ENCODE data around the gene SUSD2. TPM values are rescaled to one million over a fixed set of nuclear protein-coding genes. Genes with fewer than 3 reads are reported as not detected.
"Not testable (repeated sequence)": the region's sequence is repeated elsewhere in the genome, so short reads cannot be mapped to it uniquely, and the experiment has no call there.

Gene SUSD2
- total RNA-seq, 2 experiments from 2014 or later: 0.94 to 1.2 TPM

- Mint-ChIP-seq H3K27ac (peak overlapping the region; percentile 72), H3K27me3 (no peaks in the 10 kb centered on the region), H3K4me3 (no peak overlapping the region), H3K4me1 (peaks cover 3% of the 10 kb centered on the region), H3K9me3 (peaks cover 1% of the 10 kb centered on the region), H3K36me3 (peaks cover 3% of the 10 kb centered on the region)
- DNase-seq (peak; percentile 77), ATAC-seq (ENCODE audit: low read depth) (peak; percentile 79)
- POLR2A ChIA-PET: interaction anchor here (0.9 kb wide), 1 partner anchor 58 kb away, joined by 3 read pairs; no protein-coding TSS in a partner anchor
These were observed 8.2 kb downstream of the SUSD2 start for GRCh38 chr22:24189249-24190158.

DNA sequence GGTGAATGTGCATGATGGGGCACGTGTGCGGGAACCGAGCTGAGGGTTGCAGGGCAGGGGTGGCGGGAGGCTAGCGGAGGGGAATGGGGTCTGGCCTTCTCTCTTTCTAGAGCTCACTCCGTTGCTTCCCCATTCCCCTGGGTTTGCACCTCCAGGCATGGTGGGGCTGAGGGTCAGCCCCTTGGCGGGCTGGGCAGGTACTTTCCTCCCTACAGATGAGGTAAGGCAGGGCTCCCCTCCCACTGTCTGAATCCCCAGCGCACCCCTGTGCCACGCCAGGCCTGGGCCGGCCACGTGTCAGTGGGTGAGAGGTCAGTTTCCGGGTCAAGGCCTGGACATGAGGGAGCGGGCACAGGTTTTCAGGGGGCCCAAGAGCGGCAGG lies 8.9 kb downstream of the SUSD2 start:
- ATAC-seq (ENCODE audit: low read depth) (no peak), DNase-seq (no peak)
- Mint-ChIP-seq H3K4me1 (peaks cover 3% of the 10 kb centered on the region), H3K27ac (peak overlapping the region; percentile 72), H3K4me3 (no peak overlapping the region), H3K9me3 (peaks cover 1% of the 10 kb centered on the region), H3K36me3 (peaks cover 3% of the 10 kb centered on the region), H3K27me3 (no peaks in the 10 kb centered on the region)
- POLR2A ChIA-PET: interaction anchor here (0.9 kb wide), 1 partner anchor 57 kb away, joined by 3 read pairs; no protein-coding TSS in a partner anchor

GRCh38 chr22:24190596-24191208 lies 9.4 kb downstream of the SUSD2 start:
- peaks cover 1% of the 10 kb centered on the region for H3K9me3 Mint-ChIP-seq
- POLR2A ChIA-PET: interaction anchor here (0.9 kb wide), 1 partner anchor 57 kb away, joined by 3 read pairs; no protein-coding TSS in a partner anchor

GRCh38 chr22:24191381-24191841 lies 10.1 kb downstream of the SUSD2 start:
- DNase-seq: peak; percentile 34
- Mint-ChIP-seq H3K4me3 (no peak overlapping the region), H3K9me3 (peaks cover 1% of the 10 kb centered on the region), H3K27me3 (no peaks in the 10 kb centered on the region), H3K36me3 (peaks cover 3% of the 10 kb centered on the region), H3K4me1 (peaks cover 10% of the 10 kb centered on the region), H3K27ac (no peak overlapping the region)
- POLR2A ChIA-PET: no interaction called here
- no peak for ATAC-seq (ENCODE audit: low read depth)

More at GRCh38 chr22:24190596-24191208, 9.4 kb downstream of the SUSD2 start:
- H3K4me1 Mint-ChIP-seq: peaks cover 4% of the 10 kb centered on the region
- no peak overlapping the region for H3K4me3 Mint-ChIP-seq
- H3K27me3 Mint-ChIP-seq: no peaks in the 10 kb centered on the region
- H3K27ac Mint-ChIP-seq: peak overlapping the region; percentile 70
- peaks cover 3% of the 10 kb centered on the region for H3K36me3 Mint-ChIP-seq
- DNase-seq (no peak), ATAC-seq (ENCODE audit: low read depth) (no peak)

DNA sequence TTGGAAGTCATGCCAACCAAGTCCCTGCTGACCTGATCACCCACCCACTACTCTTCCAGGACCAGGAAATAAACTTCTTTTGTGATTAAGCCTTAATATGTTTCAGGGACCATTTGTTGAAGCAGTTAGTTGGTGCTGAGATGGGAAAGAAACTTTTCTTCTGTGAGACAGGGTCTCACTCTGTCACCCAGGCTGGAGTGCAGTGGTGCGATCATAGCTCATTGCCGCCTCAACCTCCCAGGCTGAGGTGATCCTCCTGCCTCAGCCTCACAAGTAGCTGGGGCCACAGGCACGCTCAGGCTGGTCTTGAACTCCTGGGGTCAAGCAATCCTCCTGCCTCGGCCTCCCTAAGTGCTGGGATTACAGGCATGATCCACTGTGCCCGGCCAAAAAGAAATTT lies 10.6 kb downstream of the SUSD2 start:
- DNase-seq (no peak), ATAC-seq (ENCODE audit: low read depth) (no peak)
- peaks cover 2% of the 10 kb centered on the region for H3K9me3 Mint-ChIP-seq
- H3K27me3 Mint-ChIP-seq: no peaks in the 10 kb centered on the region
- H3K27ac Mint-ChIP-seq: no peak overlapping the region
- H3K36me3 Mint-ChIP-seq: peaks cover 3% of the 10 kb centered on the region
- peaks cover 11% of the 10 kb centered on the region for H3K4me1 Mint-ChIP-seq
- POLR2A ChIA-PET: no interaction called here
- no peak overlapping the region for H3K4me3 Mint-ChIP-seq

- peak overlapping the region; percentile 88 for H3K27ac Mint-ChIP-seq
- peaks cover 2% of the 10 kb centered on the region for H3K9me3 Mint-ChIP-seq
- ATAC-seq (ENCODE audit: low read depth) (no peak), DNase-seq (no peak)
- peaks cover 29% of the 10 kb centered on the region for H3K4me1 Mint-ChIP-seq
- peaks cover 4% of the 10 kb centered on the region for H3K27me3 Mint-ChIP-seq
- peak overlapping the region; percentile 65 for H3K4me3 Mint-ChIP-seq
- POLR2A ChIA-PET: interaction anchor here (0.7 to 1.8 kb wide), 4 partner anchors 9 to 44 kb away, joined by 3 to 15 read pairs (median 6); no protein-coding TSS in a partner anchor
- peaks cover 5% of the 10 kb centered on the region for H3K36me3 Mint-ChIP-seq
These were observed 17.4 kb downstream of the SUSD2 start for GRCh38 chr22:24198682-24199052.

DNA sequence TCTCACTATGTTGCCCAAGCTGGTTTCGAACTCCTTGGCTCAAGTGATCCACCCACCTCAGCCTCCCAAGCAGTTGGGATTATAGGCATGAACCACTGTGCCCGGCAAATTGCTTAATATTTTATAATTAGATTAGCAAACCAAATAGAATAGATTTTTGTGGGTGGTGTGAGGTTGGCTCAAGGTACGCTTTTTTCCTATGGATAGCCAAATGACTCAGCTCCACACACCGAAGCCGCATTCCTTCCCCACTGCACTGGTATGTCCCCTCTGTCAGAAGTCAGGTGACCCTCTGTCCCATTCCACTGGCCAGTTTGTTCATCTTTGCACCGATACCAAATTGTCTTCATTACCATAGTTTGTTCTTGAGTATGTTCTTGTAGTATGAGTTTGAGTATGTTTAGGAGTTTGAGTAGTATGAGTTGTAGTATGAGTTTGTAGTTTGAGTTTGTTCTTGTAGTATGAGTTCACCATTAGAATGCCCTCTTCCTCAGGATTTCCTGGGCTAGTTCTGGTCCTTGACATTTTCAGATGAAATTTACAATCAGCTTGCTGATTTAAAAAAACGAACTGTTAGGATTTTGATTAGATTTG lies 19.4 kb downstream of the SUSD2 start:
- peaks cover 8% of the 10 kb centered on the region for H3K36me3 Mint-ChIP-seq
- DNase-seq (no peak), ATAC-seq (ENCODE audit: low read depth) (no peak)
- peaks cover 4% of the 10 kb centered on the region for H3K27me3 Mint-ChIP-seq
- POLR2A ChIA-PET: no interaction called here
- H3K9me3 Mint-ChIP-seq: peaks cover 4% of the 10 kb centered on the region
- H3K4me3 Mint-ChIP-seq: no peak overlapping the region
- H3K4me1 Mint-ChIP-seq: peaks cover 37% of the 10 kb centered on the region
- H3K27ac Mint-ChIP-seq: peak overlapping the region; percentile 31

GRCh38 chr22:24201681-24202614 lies 20.7 kb downstream of the SUSD2 start:
- peaks cover 4% of the 10 kb centered on the region for H3K27me3 Mint-ChIP-seq
- no peak for DNase-seq
- no peak overlapping the region for H3K27ac Mint-ChIP-seq
- POLR2A ChIA-PET: interaction anchor here (0.7 kb wide), 1 partner anchor 45 kb away, joined by 4 read pairs; no protein-coding TSS in a partner anchor
- no peak for ATAC-seq (ENCODE audit: low read depth)
- no peak overlapping the region for H3K4me3 Mint-ChIP-seq
- H3K36me3 Mint-ChIP-seq: peaks cover 8% of the 10 kb centered on the region
- H3K4me1 Mint-ChIP-seq: peaks cover 37% of the 10 kb centered on the region
- peaks cover 3% of the 10 kb centered on the region for H3K9me3 Mint-ChIP-seq

DNA sequence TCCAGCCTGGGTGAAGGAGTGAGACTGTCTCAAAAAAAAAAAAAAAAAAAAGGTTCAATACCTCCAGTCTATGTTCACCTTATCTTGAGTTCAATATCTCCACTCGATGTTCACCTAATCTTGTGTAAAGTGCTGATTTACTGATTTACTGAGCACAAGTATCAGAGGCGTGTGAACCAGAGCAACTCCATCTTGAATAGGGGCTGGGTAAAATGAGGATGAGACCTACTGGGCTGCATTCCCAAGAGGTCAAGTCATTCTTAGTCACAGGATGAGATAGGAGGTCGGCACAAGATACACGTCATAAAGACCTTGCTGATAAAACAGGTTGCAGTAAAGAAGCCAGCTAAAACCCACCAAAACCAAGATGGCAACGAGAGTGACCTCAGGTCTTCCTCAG lies 22.6 kb downstream of the SUSD2 start:
- H3K9me3 Mint-ChIP-seq; H3K27me3 Mint-ChIP-seq; DNase-seq; ATAC-seq (ENCODE audit: low read depth); POLR2A ChIA-PET; H3K36me3 Mint-ChIP-seq; H3K4me3 Mint-ChIP-seq: not testable (repeated sequence)
- Mint-ChIP-seq H3K27ac (peak overlapping the region; percentile 11), H3K4me1 (peaks cover 38% of the 10 kb centered on the region)

DNA sequence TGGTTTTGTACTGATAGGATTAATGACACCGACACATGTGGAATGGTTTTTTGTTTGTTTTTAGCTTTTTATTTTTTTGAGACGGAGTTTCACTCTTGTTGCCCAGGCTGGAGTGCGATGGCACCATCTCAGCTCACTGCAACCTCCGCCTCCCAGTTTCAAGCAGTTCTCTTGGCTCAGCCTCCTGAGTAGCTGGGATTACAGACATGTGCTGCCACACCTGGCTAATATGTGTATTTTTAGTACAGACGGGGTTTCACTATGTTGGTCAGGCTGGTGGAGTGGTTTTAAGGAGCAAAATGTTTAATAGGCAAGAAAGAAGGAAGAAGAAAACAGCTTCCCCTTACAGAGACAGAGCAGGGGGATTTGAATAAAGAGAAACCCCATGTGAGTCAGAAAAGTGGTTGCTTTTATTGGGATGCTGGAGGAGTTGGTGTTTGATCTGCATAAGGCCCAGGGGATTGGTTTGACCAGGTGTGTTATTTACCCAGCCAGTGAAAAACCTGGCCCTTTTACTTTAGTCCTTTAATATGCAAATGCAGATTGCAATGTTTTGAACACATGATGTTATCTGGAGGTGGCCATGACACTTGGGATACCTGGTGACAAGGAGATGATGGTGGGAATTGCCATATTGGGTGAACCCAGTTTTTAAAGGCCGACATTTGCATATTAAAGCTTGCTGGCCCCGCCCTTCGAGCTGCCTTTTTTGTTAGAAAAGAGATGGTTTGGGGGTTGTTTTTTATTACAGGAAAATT lies 24.3 kb downstream of the SUSD2 start:
- Mint-ChIP-seq H3K4me3 (peak overlapping the region; percentile 18), H3K36me3 (peaks cover 8% of the 10 kb centered on the region), H3K27me3 (peaks cover 5% of the 10 kb centered on the region), H3K9me3 (peaks cover 3% of the 10 kb centered on the region), H3K27ac (no peak overlapping the region), H3K4me1 (peaks cover 38% of the 10 kb centered on the region)
- DNase-seq: no peak
- ATAC-seq (ENCODE audit: low read depth): no peak
- POLR2A ChIA-PET: no interaction called here

- H3K36me3 Mint-ChIP-seq; ATAC-seq (ENCODE audit: low read depth): not testable (repeated sequence)
These were observed 25.4 kb downstream of the SUSD2 start for GRCh38 chr22:24206460-24207263.

More at GRCh38 chr22:24206460-24207263, 25.4 kb downstream of the SUSD2 start:
- POLR2A ChIA-PET: interaction anchor here (1.8 kb wide), 1 partner anchor 8 kb away, joined by 8 read pairs; no protein-coding TSS in a partner anchor
- peaks cover 33% of the 10 kb centered on the region for H3K4me1 Mint-ChIP-seq
- H3K27ac Mint-ChIP-seq: peak overlapping the region; percentile 71
- H3K4me3 Mint-ChIP-seq, H3K9me3 Mint-ChIP-seq, DNase-seq, H3K27me3 Mint-ChIP-seq: not testable (repeated sequence)
